HUDEP-2 (cell line): ENCODE results near the gene REXO5.

Experiments used
- DNase-seq, 76 experiments: peaks; one replicate each; lab custom pipeline; 2025; ENCODE audit not compliant: unreplicated experiment in 76 of 76; lab: John Stamatoyannopoulos, UW

The REXO5 gene

DNA sequence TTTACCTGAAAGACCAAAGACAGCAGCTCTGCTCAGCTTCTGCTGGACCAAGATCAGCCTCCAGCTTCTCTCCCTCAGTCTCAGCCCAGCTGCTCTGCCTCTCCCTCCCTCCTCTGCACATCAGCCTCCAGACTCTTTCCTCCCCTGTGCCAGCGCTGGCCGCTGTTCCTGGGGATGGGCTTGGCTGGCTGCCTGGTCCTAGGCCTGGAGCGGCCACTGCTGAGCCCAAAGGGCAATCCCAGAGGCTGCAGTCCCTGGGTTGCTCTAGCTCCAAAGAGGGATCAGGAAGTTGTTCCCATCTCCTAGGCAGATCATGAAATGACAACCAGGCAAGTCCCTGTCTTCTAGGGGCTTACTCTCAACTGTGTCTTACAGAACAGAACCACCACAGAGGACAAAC is 62.6 kb downstream of the REXO5 start:
- DNase-seq, result no peak

GRCh38 chr16:20870122-20870820 is 63.9 kb downstream of the REXO5 start:
- no peak for DNase-seq

DNA sequence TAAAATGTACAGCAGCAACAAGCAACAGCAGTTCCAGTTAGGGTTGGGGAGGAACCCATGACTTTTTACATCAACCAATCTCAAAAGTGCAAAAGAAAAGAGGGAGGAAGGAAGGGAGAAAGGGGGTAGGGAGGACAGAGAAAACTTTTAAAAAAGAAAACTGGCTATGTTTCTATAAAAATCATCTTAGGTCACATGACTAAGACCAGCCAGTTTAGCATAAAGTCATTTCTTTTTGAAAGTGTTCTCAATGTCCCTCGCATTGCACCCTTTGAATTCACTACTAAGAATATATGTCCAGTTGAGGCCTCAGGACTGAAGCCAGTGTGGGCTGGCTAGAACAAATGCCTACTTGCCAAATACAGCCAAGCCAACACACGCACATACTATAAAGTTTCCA is 64.9 kb downstream of the REXO5 start:
- no peak for DNase-seq

- peak in 2 of 76 experiments; percentile 5 to 21 for DNase-seq
These were observed 65.9 kb downstream of the REXO5 start for GRCh38 chr16:20871941-20872815.

- no peak for DNase-seq
These were observed 67.0 kb downstream of the REXO5 start for GRCh38 chr16:20873331-20873730.

DNA sequence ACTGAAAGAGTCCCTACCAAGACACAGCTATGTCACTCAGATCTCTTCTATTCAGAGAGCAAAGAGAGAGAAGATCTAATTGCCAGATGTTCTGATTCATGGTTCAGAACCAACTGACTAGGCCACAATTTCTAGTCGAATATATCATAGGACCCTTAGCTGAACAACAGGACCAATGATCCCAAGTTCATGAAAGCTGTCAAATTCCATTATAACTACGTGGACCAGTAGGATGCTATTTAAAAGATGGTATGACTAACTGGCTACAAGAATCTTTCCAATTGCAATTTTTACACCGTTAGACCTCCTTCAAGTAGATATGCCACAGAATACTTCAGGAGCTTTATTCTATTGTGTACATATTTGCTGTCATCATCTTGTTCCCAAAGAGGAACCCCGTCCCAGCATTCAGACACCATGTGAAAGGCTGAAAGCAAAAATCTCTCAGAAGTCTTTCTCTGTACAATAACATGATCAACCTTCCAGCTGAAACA is 67.8 kb downstream of the REXO5 start:
- DNase-seq, result no peak

GRCh38 chr16:20875355-20875650 is 69.0 kb downstream of the REXO5 start:
- no peak for DNase-seq

- DNase-seq, result no peak
These were observed 72.4 kb downstream of the REXO5 start for GRCh38 chr16:20878682-20879147.

DNA sequence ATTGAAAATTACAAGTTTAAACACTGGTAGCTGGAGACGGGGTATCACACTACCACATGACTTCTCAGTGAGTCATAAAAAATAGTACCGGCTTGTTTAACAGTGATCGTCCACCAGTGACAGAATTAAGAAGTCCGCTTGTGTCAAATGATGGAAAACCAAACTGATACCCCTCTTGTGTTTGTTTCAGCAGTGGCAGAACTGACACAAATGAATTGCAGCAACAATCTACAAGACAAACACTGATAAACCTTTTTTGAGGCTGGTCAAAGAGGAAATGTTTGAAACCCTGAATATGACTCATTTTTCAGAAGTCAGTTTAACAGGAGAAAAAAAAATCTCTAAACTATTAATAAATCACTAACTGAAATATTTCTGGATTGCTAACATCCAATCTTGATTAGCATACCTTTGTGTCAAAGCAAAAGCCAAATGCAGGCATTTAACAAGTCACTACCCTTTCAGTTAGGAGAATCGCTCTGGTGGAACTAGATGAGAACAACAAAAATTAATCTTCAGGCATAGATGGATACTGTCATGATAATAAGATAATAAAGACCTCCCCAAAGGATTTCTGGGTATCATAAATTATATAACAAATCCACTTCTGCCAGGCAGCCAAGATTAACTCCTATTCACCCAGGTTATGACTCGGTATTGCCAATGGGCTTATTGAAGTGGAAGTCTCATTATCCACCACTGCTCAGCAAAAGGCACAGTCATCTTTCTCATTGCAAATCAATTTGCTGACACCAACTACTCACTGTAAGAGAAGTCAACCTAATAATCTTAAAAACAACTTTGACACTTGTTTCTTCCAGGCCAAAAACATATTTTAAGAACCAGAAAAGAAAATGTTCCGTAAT is 73.1 kb downstream of the REXO5 start:
- DNase-seq, result no peak

DNA sequence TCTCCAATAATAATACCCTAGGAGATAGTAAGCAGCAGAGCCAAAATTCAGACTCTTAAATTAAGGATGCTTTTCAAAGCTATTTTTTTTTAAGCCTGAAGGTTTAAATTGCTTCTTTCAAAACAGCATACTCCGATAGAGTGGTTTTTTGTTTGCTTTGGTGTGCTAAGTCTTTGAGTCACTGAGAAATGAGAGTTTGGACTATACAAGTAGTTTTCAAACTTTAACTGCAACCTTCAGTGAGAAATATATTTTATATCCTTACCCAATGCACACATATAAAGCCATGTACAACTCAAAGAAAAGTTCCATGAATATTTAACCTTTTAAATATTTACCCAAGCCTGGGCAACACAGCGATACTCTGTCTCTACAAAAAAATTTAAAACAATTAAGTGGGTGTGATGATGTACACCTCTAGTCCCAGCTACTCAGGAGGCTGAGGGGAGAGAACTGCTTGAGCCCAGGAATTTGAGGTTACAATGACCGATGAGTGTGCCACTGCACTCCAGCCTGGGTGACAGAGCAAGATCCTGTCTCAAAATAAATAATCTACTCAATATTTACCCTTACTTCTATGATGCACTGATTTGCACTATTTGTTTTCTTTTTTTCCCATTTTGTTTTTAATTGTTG is 74.7 kb downstream of the REXO5 start:
- no peak for DNase-seq

DNA sequence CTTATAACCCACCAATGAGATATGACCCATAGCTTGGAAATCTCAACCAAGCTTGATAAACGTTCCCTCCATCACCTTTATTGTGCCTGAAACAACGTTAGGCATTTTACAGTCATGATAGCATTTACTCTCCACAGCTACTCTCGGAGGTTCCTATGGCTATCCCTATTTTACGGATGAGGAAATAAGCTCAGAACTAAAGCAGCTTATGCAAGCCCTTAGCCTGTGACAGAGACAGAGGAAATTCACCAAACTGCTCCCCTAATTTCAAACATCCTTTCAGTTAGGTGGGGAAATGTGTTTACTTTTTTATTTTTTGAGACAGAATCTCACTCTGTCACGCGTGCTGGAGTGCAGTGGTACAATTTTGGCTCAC is 75.2 kb downstream of the REXO5 start:
- no peak for DNase-seq

DNA sequence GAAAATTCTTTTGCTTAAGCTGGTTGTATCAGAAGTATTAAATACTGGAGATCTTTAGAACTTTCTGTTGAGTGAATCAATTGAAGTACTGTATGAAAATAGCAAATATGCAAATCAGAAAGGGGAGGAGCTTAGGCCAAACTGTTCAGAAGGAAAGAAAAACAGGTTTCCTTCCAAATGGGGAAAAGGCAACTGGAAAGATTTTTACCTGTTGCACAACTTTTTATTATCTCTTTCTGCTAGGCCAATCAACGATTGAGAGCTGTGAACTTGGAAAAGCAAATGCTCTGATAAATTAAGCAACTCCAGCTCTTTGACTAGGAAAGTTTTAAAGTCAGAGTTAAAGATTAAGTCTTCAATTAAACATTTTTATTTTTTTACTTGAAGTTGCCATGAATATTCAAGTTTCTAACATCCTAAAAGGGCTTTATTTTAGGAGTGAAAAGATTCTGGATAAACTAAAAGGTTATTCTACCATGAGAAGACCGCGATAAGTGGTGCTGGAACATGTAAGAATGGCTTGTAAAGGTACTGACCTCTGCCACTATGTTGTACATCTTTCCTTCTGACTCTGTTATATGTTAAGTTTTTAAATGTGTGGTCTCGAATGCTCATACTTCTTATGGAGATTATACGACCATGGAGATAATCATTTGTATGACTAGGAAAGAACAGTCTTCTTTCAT is 77.4 kb downstream of the REXO5 start:
- no peak for DNase-seq

- no peak for DNase-seq
These were observed 77.9 kb downstream of the REXO5 start for GRCh38 chr16:20884240-20884556.

DNA sequence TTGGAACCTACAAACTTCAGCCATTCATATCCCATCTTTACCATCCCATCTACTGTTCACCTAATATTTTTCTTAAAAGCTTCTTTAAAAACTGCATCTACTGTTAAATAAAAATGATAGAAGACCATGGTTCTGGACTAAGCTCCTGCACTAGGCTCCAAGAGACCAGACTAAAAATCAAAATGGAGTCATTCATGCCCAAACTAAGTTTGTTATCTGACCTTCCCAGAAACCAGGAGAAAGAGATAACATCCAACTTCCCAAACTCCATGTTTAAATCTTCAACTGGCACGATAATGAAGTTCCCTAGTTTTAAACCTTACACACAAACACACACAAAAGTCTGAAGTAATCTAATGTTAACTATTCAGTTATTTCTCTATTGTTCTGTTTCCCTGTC is 80.0 kb downstream of the REXO5 start:
- no peak for DNase-seq

DNA sequence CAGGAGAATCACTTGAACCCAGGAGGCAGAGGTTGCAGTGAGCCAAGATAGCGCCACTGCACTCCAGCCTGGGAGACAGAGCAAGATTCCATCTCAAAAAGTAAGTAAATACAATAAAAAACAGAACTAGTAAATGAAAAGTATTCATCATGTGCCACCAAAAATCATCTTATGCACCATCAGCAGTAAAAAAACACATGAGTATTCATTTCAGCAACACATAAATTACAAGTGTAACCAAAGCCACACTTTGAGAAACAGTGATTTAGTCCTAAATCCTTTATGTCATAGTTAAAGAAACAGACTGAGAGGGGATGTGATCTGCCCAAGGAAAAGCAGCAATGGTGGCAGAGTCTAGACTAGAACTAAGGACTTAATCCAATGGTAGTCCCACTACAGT is 80.9 kb downstream of the REXO5 start:
- DNase-seq, result no peak

- no peak for DNase-seq
These were observed 83.4 kb downstream of the REXO5 start for GRCh38 chr16:20889625-20890275.

- DNase-seq, result no peak
These were observed 88.1 kb downstream of the REXO5 start for GRCh38 chr16:20894388-20894787.

DNA sequence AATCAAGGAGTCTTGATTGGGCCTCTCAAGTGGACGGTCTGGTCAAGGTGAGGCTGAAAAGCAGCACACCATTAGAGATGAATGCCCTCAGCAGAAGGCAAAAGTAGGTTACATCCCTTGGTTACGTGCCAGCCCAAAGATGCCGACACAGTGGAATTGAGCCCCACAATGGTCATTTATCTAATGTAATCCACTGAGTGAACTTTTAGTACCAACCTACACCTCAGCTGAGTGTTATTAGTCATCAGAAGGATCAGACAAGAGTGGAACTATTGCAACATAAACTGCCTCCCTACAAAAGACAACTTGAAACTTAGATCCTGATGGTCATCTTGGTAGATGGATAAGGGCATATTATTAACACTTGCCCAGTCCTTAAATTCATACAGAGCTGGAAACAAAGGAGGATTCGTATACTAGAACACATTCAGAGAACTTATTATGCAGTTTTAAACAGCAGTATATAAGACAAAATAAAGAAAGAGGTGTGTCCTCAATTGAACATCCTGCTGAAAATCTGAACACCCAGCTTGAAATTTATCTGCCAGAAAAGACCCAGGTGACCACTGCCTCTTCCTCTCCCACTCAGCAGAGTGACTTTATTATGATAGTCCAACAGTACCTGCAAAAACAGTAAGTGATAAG is 91.0 kb downstream of the REXO5 start:
- DNase-seq, result peak in 2 of 76 experiments; percentile 7 to 24

DNA sequence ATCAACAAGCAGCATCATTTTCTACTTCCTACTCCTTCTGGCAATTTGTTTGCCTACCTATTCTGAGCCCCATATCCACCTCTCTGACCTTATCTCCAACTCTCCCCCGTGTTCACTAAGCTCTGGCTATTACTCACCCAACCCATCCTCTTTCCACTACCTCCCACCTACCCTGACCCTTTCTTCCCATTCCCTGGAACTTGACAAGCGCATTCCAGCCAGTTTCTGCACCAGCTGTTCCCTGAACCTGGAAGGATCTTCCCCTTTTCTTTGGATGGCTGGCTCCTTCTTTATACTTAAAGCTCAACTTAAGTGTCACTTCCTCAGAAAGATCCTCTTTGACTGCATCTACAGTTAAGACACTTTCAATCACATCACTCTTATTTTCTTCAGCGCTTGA is 91.6 kb downstream of the REXO5 start:
- DNase-seq, result no peak
